HepG2 (cell line): ENCODE results near the gene DNAAF1. TPM values are rescaled to one million over a fixed set of nuclear protein-coding genes. Genes with fewer than 3 reads are reported as not detected.

Source experiments
- FOXC1 ChIP-seq: sonication (generic); formaldehyde crosslinking; IDR thresholded peaks from 2 replicates; pipeline ENCODE4 v1.8.0; 2022; ENCODE audit warnings: mild to moderate bottlenecking, missing genetic modification reagents, borderline replicate concordance
- MAF1 ChIP-seq: sonication (generic); formaldehyde crosslinking; IDR thresholded peaks from 2 replicates; pipeline ENCODE4 v1.5.0; 2020; ENCODE audit warnings: missing genetic modification reagents, borderline replicate concordance
- NR2C2 ChIP-seq: sonication (generic); formaldehyde crosslinking; IDR thresholded peaks from 2 replicates; pipeline ENCODE4 v1.4.0; 2020; ENCODE audit warnings: missing genetic modification reagents, mild to moderate bottlenecking, moderate library complexity, borderline replicate concordance
- SNRNP70 ChIP-seq: fragments of 200-400 bp; formaldehyde crosslinking; IDR thresholded peaks from 2 replicates; pipeline ENCODE4 v1.6.1; 2017; ENCODE audit warnings: mild to moderate bottlenecking, low read depth, low read length, moderate library complexity
- SOX13 ChIP-seq, 3 experiments: fragments of 450-650 bp in 1 of 3; sonication (generic) in 1 of 3; formaldehyde crosslinking in 1 of 3; IDR thresholded peaks in 2 of 3; conservative IDR thresholded peaks in 1 of 3; 2 replicates each; pipeline versions ENCODE4 v1.5.0 to v1.6.1; 2016 to 2020; ENCODE audit warnings: antibody characterized with exemption in 1 of 3, mild to moderate bottlenecking in 1 of 3, missing compliant biosample characterization in 1 of 3, missing genetic modification reagents in 1 of 3, moderate library complexity in 1 of 3
- ZKSCAN1 ChIP-seq: fragments of 150-350 bp; IDR thresholded peaks from 2 replicates; pipeline ENCODE4 v1.6.1; 2014; ENCODE audit warnings: low read length
- ZNF879 ChIP-seq: sonication (generic); formaldehyde crosslinking; IDR thresholded peaks from 2 replicates; pipeline ENCODE4 v1.8.1; 2023; ENCODE audit warnings: missing genetic modification reagents
- polyA plus RNA-seq, 8 experiments: library from polyadenylated mRNA; depleted of rRNA in 3 of 8; stranded (reverse) in 7 of 8; unstranded in 1 of 8; fragments of >200 nt; fragmentation: Illumina TruSeq in 4 of 8; extraction: Trizol in 4 of 8; gene quantifications; 2 replicates each; pipeline versions ENCODE4 v1.2.1 to v1.2.3, GENCODE V29; 2011 to 2016; ENCODE audit warnings: low read depth in 4 of 8, missing spikeins in 1 of 8, mixed read lengths in 1 of 8; ENCODE audit not compliant: insufficient read depth in 1 of 8
- total RNA-seq, 5 experiments: library from RNA; depleted of rRNA; stranded (reverse); fragments of >200 nt; fragmentation: Illumina TruSeq; extraction: Trizol; gene quantifications; 2 replicates each; pipeline ENCODE4 v1.2.3, GENCODE V29; 2016; ENCODE audit warnings: low read depth in 1 of 5
- TF ChIP-seq, protein P1 (sequence below): sonication (generic); formaldehyde crosslinking; IDR thresholded peaks from 2 replicates; pipeline ENCODE4; 2020; ENCODE audit warnings: missing genetic modification reagents, mild to moderate bottlenecking, borderline replicate concordance
- TF ChIP-seq, protein P2 (sequence below): sonication (generic); formaldehyde crosslinking; IDR thresholded peaks from 2 replicates; pipeline ENCODE4 v1.4.0; 2020; ENCODE audit warnings: missing genetic modification reagents, mild to moderate bottlenecking, borderline replicate concordance
- TF ChIP-seq, protein P3 (sequence below): sonication (generic); formaldehyde crosslinking; IDR thresholded peaks from 2 replicates; pipeline ENCODE4 v1.4.0; 2020; ENCODE audit warnings: missing genetic modification reagents, borderline replicate concordance

DNAAF1 gene
- total and polyA plus RNA-seq, 2 of the 13 experiments (the other 11 are each of a cell fraction or from before 2014, with no cell fraction given): 0.04 TPM; not detected in 1

DNA sequence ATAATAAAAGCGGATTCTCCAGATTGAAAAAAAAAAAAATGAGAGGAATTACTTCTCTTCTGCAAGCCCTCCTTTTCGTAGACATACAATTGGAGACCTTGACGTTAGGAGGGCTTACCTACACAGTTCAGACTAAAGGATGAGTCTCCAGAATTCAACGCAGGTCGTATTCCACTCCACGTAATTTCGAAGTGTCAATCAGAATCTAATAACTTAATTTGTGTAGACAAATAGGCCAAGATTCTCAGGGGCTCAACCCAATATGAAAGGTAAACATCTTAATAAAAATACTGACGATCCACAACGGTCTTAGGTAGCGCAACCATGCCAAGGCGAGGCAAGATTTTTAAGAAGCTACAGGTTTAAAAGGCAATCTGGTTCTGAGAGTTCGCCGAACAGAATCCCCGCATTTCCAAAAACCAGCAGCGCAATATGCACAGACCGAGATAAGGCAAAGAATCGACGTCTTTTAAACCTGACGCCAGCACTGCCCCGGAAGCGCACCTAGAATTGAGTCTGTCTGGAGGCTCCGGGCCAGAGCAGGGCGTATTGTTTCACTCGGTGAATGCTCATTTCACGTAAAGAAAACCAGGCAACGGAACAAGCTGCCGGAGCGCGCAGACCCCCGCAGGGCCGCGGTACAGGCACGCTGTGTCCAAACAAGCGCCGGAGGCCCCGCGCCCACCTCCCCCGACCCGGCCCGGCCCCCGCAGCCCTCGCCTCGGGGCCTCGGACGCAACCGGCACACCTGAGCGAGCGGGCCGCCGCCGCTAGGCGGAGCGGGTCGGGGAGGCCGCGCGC lies 29.0 kb upstream of the DNAAF1 start (continued):
- TF ChIP-seq, protein P1, sequence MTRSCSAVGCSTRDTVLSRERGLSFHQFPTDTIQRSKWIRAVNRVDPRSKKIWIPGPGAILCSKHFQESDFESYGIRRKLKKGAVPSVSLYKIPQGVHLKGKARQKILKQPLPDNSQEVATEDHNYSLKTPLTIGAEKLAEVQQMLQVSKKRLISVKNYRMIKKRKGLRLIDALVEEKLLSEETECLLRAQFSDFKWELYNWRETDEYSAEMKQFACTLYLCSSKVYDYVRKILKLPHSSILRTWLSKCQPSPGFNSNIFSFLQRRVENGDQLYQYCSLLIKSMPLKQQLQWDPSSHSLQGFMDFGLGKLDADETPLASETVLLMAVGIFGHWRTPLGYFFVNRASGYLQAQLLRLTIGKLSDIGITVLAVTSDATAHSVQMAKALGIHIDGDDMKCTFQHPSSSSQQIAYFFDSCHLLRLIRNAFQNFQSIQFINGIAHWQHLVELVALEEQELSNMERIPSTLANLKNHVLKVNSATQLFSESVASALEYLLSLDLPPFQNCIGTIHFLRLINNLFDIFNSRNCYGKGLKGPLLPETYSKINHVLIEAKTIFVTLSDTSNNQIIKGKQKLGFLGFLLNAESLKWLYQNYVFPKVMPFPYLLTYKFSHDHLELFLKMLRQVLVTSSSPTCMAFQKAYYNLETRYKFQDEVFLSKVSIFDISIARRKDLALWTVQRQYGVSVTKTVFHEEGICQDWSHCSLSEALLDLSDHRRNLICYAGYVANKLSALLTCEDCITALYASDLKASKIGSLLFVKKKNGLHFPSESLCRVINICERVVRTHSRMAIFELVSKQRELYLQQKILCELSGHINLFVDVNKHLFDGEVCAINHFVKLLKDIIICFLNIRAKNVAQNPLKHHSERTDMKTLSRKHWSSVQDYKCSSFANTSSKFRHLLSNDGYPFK (CRISPR knock-in tag): no peak
- TF ChIP-seq NR2C2 (no peak; the same call in 1 of the 2 replicates), MAF1 (CRISPR knock-in tag) (no peak; the same call in 1 of the 2 replicates), FOXC1 (CRISPR knock-in tag) (peak; percentile 6; the same call in 1 of the 2 replicates), SOX13 (IDR thresholded peaks at IDR 0.05) (no peak), SOX13 (CRISPR knock-in tag; conservative IDR thresholded peaks at IDR 0.05 in 1 of 2, IDR thresholded peaks at IDR 0.05 in 1 of 2) (no peak), ZKSCAN1 (no peak), SNRNP70 (no peak), ZNF879 (CRISPR knock-in tag) (no peak)
- TF ChIP-seq, protein P2, sequence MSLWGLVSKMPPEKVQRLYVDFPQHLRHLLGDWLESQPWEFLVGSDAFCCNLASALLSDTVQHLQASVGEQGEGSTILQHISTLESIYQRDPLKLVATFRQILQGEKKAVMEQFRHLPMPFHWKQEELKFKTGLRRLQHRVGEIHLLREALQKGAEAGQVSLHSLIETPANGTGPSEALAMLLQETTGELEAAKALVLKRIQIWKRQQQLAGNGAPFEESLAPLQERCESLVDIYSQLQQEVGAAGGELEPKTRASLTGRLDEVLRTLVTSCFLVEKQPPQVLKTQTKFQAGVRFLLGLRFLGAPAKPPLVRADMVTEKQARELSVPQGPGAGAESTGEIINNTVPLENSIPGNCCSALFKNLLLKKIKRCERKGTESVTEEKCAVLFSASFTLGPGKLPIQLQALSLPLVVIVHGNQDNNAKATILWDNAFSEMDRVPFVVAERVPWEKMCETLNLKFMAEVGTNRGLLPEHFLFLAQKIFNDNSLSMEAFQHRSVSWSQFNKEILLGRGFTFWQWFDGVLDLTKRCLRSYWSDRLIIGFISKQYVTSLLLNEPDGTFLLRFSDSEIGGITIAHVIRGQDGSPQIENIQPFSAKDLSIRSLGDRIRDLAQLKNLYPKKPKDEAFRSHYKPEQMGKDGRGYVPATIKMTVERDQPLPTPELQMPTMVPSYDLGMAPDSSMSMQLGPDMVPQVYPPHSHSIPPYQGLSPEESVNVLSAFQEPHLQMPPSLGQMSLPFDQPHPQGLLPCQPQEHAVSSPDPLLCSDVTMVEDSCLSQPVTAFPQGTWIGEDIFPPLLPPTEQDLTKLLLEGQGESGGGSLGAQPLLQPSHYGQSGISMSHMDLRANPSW: no peak
- TF ChIP-seq, protein P3, sequence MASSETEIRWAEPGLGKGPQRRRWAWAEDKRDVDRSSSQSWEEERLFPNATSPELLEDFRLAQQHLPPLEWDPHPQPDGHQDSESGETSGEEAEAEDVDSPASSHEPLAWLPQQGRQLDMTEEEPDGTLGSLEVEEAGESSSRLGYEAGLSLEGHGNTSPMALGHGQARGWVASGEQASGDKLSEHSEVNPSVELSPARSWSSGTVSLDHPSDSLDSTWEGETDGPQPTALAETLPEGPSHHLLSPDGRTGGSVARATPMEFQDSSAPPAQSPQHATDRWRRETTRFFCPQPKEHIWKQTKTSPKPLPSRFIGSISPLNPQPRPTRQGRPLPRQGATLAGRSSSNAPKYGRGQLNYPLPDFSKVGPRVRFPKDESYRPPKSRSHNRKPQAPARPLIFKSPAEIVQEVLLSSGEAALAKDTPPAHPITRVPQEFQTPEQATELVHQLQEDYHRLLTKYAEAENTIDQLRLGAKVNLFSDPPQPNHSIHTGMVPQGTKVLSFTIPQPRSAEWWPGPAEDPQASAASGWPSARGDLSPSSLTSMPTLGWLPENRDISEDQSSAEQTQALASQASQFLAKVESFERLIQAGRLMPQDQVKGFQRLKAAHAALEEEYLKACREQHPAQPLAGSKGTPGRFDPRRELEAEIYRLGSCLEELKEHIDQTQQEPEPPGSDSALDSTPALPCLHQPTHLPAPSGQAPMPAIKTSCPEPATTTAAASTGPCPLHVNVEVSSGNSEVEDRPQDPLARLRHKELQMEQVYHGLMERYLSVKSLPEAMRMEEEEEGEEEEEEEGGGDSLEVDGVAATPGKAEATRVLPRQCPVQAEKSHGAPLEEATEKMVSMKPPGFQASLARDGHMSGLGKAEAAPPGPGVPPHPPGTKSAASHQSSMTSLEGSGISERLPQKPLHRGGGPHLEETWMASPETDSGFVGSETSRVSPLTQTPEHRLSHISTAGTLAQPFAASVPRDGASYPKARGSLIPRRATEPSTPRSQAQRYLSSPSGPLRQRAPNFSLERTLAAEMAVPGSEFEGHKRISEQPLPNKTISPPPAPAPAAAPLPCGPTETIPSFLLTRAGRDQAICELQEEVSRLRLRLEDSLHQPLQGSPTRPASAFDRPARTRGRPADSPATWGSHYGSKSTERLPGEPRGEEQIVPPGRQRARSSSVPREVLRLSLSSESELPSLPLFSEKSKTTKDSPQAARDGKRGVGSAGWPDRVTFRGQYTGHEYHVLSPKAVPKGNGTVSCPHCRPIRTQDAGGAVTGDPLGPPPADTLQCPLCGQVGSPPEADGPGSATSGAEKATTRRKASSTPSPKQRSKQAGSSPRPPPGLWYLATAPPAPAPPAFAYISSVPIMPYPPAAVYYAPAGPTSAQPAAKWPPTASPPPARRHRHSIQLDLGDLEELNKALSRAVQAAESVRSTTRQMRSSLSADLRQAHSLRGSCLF: 0 out of 2 replicates have a peak, but pooled peaks have one; percentile 68
